H9 (cell line): ENCODE results near the gene WDPCP. TPM values are rescaled to one million over a fixed set of nuclear protein-coding genes. Genes with fewer than 3 reads are reported as not detected.

ENCODE experiments used
- DNase-seq: peaks from one replicate; pipeline ENCODE4 v3.0.0-alpha.2; 2017
- H2AFZ ChIP-seq: one replicate; pipeline ENCODE4 v1.6.1; 2013; ENCODE audit warnings: mild to moderate bottlenecking, low read length, control low read depth, moderate library complexity
- H2AK5ac ChIP-seq: 2 replicates; pipeline ENCODE4 v1.6.1; 2013; ENCODE audit warnings: low read length, control low read depth, mixed read lengths; ENCODE audit not compliant: insufficient read length
- H2BK120ac ChIP-seq: one replicate; pipeline ENCODE4 v1.6.1; 2013; ENCODE audit warnings: low read depth, mild to moderate bottlenecking, low read length, control low read depth, inconsistent platforms; ENCODE audit not compliant: poor library complexity, severe bottlenecking
- H2BK12ac ChIP-seq: 2 replicates; pipeline ENCODE4 v1.6.1; 2013; ENCODE audit warnings: low read length, control low read depth, mixed read lengths, low read depth; ENCODE audit not compliant: insufficient read length
- H2BK15ac ChIP-seq: 2 replicates; pipeline ENCODE4 v1.6.1; 2013; ENCODE audit warnings: low read depth, low read length, control low read depth
- H2BK20ac ChIP-seq: one replicate; pipeline ENCODE4 v1.6.1; 2013; ENCODE audit warnings: low read depth, mild to moderate bottlenecking, low read length, control low read depth, inconsistent platforms; ENCODE audit not compliant: poor library complexity, severe bottlenecking
- H2BK5ac ChIP-seq: 2 replicates; pipeline ENCODE4 v1.6.1; 2013; ENCODE audit warnings: low read length, control low read depth, mixed read lengths; ENCODE audit not compliant: insufficient read length
- H3K14ac ChIP-seq: 2 replicates; pipeline ENCODE4 v1.6.1; 2013; ENCODE audit warnings: low read length, control low read depth; ENCODE audit not compliant: insufficient read depth
- H3K18ac ChIP-seq: 2 replicates; pipeline ENCODE4 v1.6.1; 2013; ENCODE audit warnings: low read depth, mild to moderate bottlenecking, mixed read lengths, low read length, control low read depth; ENCODE audit not compliant: insufficient read length
- H3K23ac ChIP-seq: 2 replicates; pipeline ENCODE4 v1.6.1; 2013; ENCODE audit warnings: low read length, control low read depth, mixed read lengths, low read depth; ENCODE audit not compliant: insufficient read length
- H3K23me2 ChIP-seq: 2 replicates; pipeline ENCODE4 v1.6.1; 2013; ENCODE audit warnings: low read depth, mild to moderate bottlenecking, mixed read lengths, low read length, control low read depth; ENCODE audit not compliant: insufficient read length, poor library complexity, severe bottlenecking
- H3K27ac ChIP-seq: 2 replicates; pipeline ENCODE4 v1.5.1; 2013; ENCODE audit warnings: low read length, control low read depth, mixed read lengths, low read depth; ENCODE audit not compliant: insufficient read length
- H3K27me3 ChIP-seq: 2 replicates; pipeline ENCODE4 v1.6.1; 2013; ENCODE audit warnings: low read length, control low read depth, inconsistent platforms; ENCODE audit not compliant: insufficient read depth
- H3K4ac ChIP-seq: 2 replicates; pipeline ENCODE4 v1.6.1; 2013; ENCODE audit warnings: low read depth, mild to moderate bottlenecking, control low read depth, inconsistent platforms, low read length, moderate library complexity
- H3K4me1 ChIP-seq: 2 replicates; pipeline ENCODE4 v1.6.1; 2013; ENCODE audit warnings: low read length, control low read depth, inconsistent platforms; ENCODE audit not compliant: insufficient read depth
- H3K4me2 ChIP-seq: 2 replicates; pipeline ENCODE4 v1.6.1; 2013; ENCODE audit warnings: low read length, control low read depth, mixed read lengths; ENCODE audit not compliant: insufficient read length, insufficient read depth
- H3K56ac ChIP-seq: 2 replicates; pipeline ENCODE4 v1.6.1; 2013; ENCODE audit warnings: low read depth, mild to moderate bottlenecking, mixed read lengths, low read length, control low read depth; ENCODE audit not compliant: insufficient read length
- H3K79me1 ChIP-seq: 2 replicates; pipeline ENCODE4 v1.6.1; 2013; ENCODE audit warnings: low read depth, mild to moderate bottlenecking, moderate library complexity, low read length, control low read depth, inconsistent platforms; ENCODE audit not compliant: insufficient read depth, poor library complexity, severe bottlenecking
- H3K79me2 ChIP-seq: 2 replicates; pipeline ENCODE4 v1.6.1; 2013; ENCODE audit warnings: low read length, control low read depth, inconsistent platforms; ENCODE audit not compliant: insufficient read depth
- H3K9ac ChIP-seq: 2 replicates; pipeline ENCODE4 v1.6.1; 2013; ENCODE audit warnings: low read length, control low read depth, mixed read lengths; ENCODE audit not compliant: insufficient read length; ENCODE audit errors: extremely low read depth
- H3K9me3 ChIP-seq: one replicate; pipeline ENCODE4 v1.6.1; 2013; ENCODE audit warnings: low read depth, low read length, inconsistent platforms; ENCODE audit not compliant: control insufficient read depth
- H3T11ph ChIP-seq: one replicate; pipeline ENCODE4 v1.6.1; 2013; ENCODE audit warnings: mild to moderate bottlenecking, low read length, control low read depth, inconsistent platforms
- H4K20me1 ChIP-seq: one replicate; pipeline ENCODE4 v1.6.1; 2013; ENCODE audit not compliant: control insufficient read depth, insufficient read length, insufficient read depth
- H4K5ac ChIP-seq: 2 replicates; pipeline ENCODE4 v1.6.1; 2013; ENCODE audit warnings: low read depth, mild to moderate bottlenecking, mixed read lengths, low read length, control low read depth; ENCODE audit not compliant: insufficient read length
- H4K8ac ChIP-seq: replicated peaks from 2 replicates; pipeline ENCODE4 v1.6.1; 2013; ENCODE audit warnings: low read length, control low read depth, mixed read lengths, low read depth; ENCODE audit not compliant: insufficient read length
- H4K91ac ChIP-seq: 2 replicates; pipeline ENCODE4 v1.6.1; 2013; ENCODE audit warnings: low read depth, mild to moderate bottlenecking, moderate library complexity, mixed read lengths, low read length, control low read depth; ENCODE audit not compliant: insufficient read length
- H3K27ac Mint-ChIP-seq, 3 experiments: 2 replicates in 2 of 3; 3 replicates in 1 of 3; pipeline ENCODE4 v1.8.0; 2020 to 2021; ENCODE audit warnings: mixed read lengths in 3 of 3, mild to moderate bottlenecking in 1 of 3, moderate library complexity in 1 of 3
- H3K27me3 Mint-ChIP-seq: 2 replicates; pipeline ENCODE4 v1.8.0; 2021; ENCODE audit warnings: low read depth, mild to moderate bottlenecking, moderate library complexity, mixed read lengths
- H3K36me3 Mint-ChIP-seq, 3 experiments: 2 replicates in 2 of 3; 3 replicates in 1 of 3; pipeline ENCODE4 v1.8.0; 2020 to 2021; ENCODE audit warnings: low read depth in 3 of 3, mixed read lengths in 3 of 3; ENCODE audit not compliant: insufficient read depth in 1 of 3
- H3K4me1 Mint-ChIP-seq, 2 experiments: 2 replicates each; pipeline ENCODE4 v1.8.0; 2020; ENCODE audit warnings: mixed read lengths in 2 of 2
- H3K4me3 Mint-ChIP-seq, 2 experiments: 2 replicates in 1 of 2; 3 replicates in 1 of 2; pipeline ENCODE4 v1.8.0; 2020 to 2021; ENCODE audit warnings: mild to moderate bottlenecking in 2 of 2, mixed read lengths in 2 of 2, moderate library complexity in 1 of 2
- H3K9me3 Mint-ChIP-seq, 2 experiments: 2 replicates in 1 of 2; 3 replicates in 1 of 2; pipeline ENCODE4 v1.8.0; 2020; ENCODE audit warnings: mild to moderate bottlenecking in 2 of 2, mixed read lengths in 2 of 2, moderate library complexity in 1 of 2
- WGBS: extraction: QIAGEN DNeasy Blood & Tissue Kit; methylation state at CpG from one replicate; pipeline ENCODE4 v1.1.7; 2013; ENCODE audit warnings: missing lambda C conversion rate, low lambda C conversion rate, mixed read lengths; ENCODE audit not compliant: insufficient read length; ENCODE audit errors: extremely low coverage; 5-methylcytosine and 5-hydroxymethylcytosine counted together
- total RNA-seq: library from RNA; stranded (reverse); gene quantifications from 2 replicates; pipeline ENCODE4 v1.2.1, GENCODE V29; 2021
- TF ChIP-seq, protein P1 (sequence below): fragments of 200-600 bp; sonication (generic); conservative IDR thresholded peaks from 3 replicates; pipeline ENCODE4 v1.8.0; 2021; ENCODE audit warnings: antibody characterized with exemption, mild to moderate bottlenecking

Gene WDPCP
- total RNA-seq, 1 experiment from 2014 or later: 22.4 TPM

DNA sequence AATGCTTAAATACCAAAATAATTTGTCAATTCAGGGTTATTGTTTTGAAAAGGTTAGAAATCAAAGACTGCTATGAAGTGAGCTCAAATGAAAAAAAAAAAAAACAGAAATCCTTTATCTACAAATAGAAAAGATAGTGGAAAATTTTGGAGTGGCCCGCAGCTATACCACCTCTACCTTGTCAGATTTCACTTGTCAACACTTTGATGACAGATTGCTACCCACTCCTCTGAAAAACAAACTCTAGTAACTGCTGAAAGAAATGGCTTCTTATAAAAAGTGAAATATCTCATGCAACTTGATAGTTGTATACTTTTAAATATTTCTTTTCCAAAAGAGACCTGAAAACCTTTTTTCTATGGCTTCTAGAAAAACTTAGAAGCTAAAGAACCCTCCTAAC is 84.5 kb downstream of the WDPCP start:
- Mint-ChIP-seq H3K4me1 (peaks cover 32 to 44% of the 10 kb centered on the region in 2 experiments), H3K36me3 (peaks cover 0 to 5% (median under 1%) of the 10 kb centered on the region in 3 experiments; a peak in 3 of 7 replicates), H3K27me3 (0 out of 2 replicates have a peak, but pooled peaks cover 1% of the 10 kb centered on the region), H3K4me3 (no peak overlapping the region), H3K9me3 (peaks cover 0 to under 1% of the 10 kb centered on the region in 2 experiments; a peak in 3 of 5 replicates), H3K27ac (no peak overlapping the region)
- Histone ChIP-seq H3K23ac (no peak overlapping the region), H3K4me1 (no peaks in the 10 kb centered on the region; the same call in 1 of the 2 replicates), H4K5ac (no peak overlapping the region), H3K27ac (no peak overlapping the region), H3K56ac (no peak overlapping the region), H3K23me2 (no peaks in the 10 kb centered on the region), H3K4me2 (no peak overlapping the region), H4K91ac (no peak overlapping the region), H3K18ac (no peak overlapping the region), H3K4ac (no peak overlapping the region), H3K14ac (no peak overlapping the region), H2BK12ac (no peak overlapping the region), H2BK15ac (no peak overlapping the region), H4K20me1 (no peaks in the 10 kb centered on the region), H3K79me1 (no peaks in the 10 kb centered on the region), H3T11ph (no peak overlapping the region), H2BK120ac (no peak overlapping the region), H4K8ac (no peak overlapping the region), H2AK5ac (no peak overlapping the region), H2BK5ac (no peak overlapping the region), H2BK20ac (no peak overlapping the region), H3K27me3 (no peaks in the 10 kb centered on the region), H2AFZ (no peak overlapping the region), H3K79me2 (peaks cover 2% of the 10 kb centered on the region; the same call in 1 of the 2 replicates), H3K9me3 (no peaks in the 10 kb centered on the region), H3K9ac (no peak overlapping the region)
- TF ChIP-seq, protein P1, sequence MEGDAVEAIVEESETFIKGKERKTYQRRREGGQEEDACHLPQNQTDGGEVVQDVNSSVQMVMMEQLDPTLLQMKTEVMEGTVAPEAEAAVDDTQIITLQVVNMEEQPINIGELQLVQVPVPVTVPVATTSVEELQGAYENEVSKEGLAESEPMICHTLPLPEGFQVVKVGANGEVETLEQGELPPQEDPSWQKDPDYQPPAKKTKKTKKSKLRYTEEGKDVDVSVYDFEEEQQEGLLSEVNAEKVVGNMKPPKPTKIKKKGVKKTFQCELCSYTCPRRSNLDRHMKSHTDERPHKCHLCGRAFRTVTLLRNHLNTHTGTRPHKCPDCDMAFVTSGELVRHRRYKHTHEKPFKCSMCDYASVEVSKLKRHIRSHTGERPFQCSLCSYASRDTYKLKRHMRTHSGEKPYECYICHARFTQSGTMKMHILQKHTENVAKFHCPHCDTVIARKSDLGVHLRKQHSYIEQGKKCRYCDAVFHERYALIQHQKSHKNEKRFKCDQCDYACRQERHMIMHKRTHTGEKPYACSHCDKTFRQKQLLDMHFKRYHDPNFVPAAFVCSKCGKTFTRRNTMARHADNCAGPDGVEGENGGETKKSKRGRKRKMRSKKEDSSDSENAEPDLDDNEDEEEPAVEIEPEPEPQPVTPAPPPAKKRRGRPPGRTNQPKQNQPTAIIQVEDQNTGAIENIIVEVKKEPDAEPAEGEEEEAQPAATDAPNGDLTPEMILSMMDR: no peak
- no CpG with 5 or more reads among the region's 1 CpG for WGBS
- DNase-seq: no peak
